A549 (cell line): ENCODE results near the gene JAG2. TPM values are rescaled to one million over a fixed set of nuclear protein-coding genes. Genes with fewer than 3 reads are reported as not detected.

Experiments used
- ATAC-seq, 2 experiments: fragments of 200-7000 bp in 1 of 2; fragments of >200 bp in 1 of 2; cut with Nextera tagmentation in 1 of 2; cut with Tn5 transposase in 1 of 2; 3 replicates each; pipeline versions ENCODE4 v1.8.0 to v1.9.1; 2018 to 2020; ENCODE audit warnings: mild to moderate bottlenecking in 1 of 2, moderate library complexity in 1 of 2
- CTCF ChIA-PET: fragments of 300-600 bp; sonication (Branson Sonifier 250); formaldehyde crosslinking; extraction: SDS; loops from one replicate; lab custom pipeline; 2021; ENCODE audit warnings: antibody characterized with exemption, inconsistent platforms; lab: Yijun Ruan, JAX
- POLR2A ChIA-PET: fragments of 350-600 bp; formaldehyde crosslinking; extraction: SDS; loops from one replicate; lab custom pipeline; 2021; ENCODE audit warnings: antibody characterized with exemption, inconsistent platforms; lab: Yijun Ruan, JAX
- DNase-seq, 2 experiments: peaks; one replicate each; pipeline versions ENCODE4 v3.0.0 to v3.0.0-alpha.2; 2011 to 2016; ENCODE audit warnings: low read depth in 1 of 2, low spot score in 1 of 2
- FAIRE-seq: peaks from 2 replicates; lab custom pipeline; 2011; peaks lifted over from hg19 to GRCh38; lab: Jason Lieb, UNC
- H3K27ac ChIP-seq, 2 experiments: fragments of >200 bp; sonication (Bioruptor Twin); formaldehyde crosslinking; 3 replicates each; pipeline ENCODE4 v1.5.1; 2016 to 2017
- H3K4me1 ChIP-seq: fragments of >200 bp; sonication (Bioruptor Twin); formaldehyde crosslinking; 3 replicates; pipeline ENCODE4 v1.6.1; 2016
- H3K4me2 ChIP-seq: fragments of >200 bp; sonication (Bioruptor Twin); formaldehyde crosslinking; 3 replicates; pipeline ENCODE4 v1.6.1; 2016
- H3K4me3 ChIP-seq: fragments of >200 bp; sonication (Bioruptor Twin); formaldehyde crosslinking; 3 replicates; pipeline ENCODE4 v1.5.1; 2016
- H3K9me3 ChIP-seq: fragments of >200 bp; sonication (Bioruptor Twin); formaldehyde crosslinking; 3 replicates; pipeline ENCODE4 v1.6.1; 2016
- CBX8 ChIP-seq: fragments of 200-600 bp; sonication (generic); IDR thresholded peaks from 2 replicates; pipeline ENCODE4 v1.6.1; 2016
- EHF ChIP-seq: fragments of 250-450 bp; sonication (Bioruptor Pico); IDR thresholded peaks from 2 replicates; pipeline ENCODE4 v1.5.0; 2020; ENCODE audit warnings: mild to moderate bottlenecking
- EHMT2 ChIP-seq: fragments of 200-600 bp; sonication (generic); IDR thresholded peaks from 2 replicates; pipeline ENCODE4 v1.6.1; 2016; ENCODE audit warnings: antibody characterized with exemption, low read depth, mild to moderate bottlenecking, moderate library complexity
- HDAC2 ChIP-seq: fragments of 200-600 bp; sonication (generic); IDR thresholded peaks from 2 replicates; pipeline ENCODE4 v1.6.1; 2016
- HOXB5 ChIP-seq: fragments of 250-450 bp; sonication (Bioruptor Pico); IDR thresholded peaks from 2 replicates; pipeline ENCODE4 v1.5.0; 2020; ENCODE audit warnings: mild to moderate bottlenecking, moderate library complexity
- JUN ChIP-seq, 2 experiments: fragments of >200 bp; sonication (Bioruptor Twin); formaldehyde crosslinking; IDR thresholded peaks; 2 replicates in 1 of 2; 3 replicates in 1 of 2; pipeline ENCODE4 v1.6.1; 2016 to 2017
- KDM1A ChIP-seq: fragments of 200-600 bp; sonication (generic); IDR thresholded peaks from 2 replicates; pipeline ENCODE4 v1.6.1; 2016; ENCODE audit warnings: low read depth, mild to moderate bottlenecking
- KDM5A ChIP-seq: fragments of 200-600 bp; sonication (generic); IDR thresholded peaks from 2 replicates; pipeline ENCODE4 v1.6.1; 2016; ENCODE audit warnings: antibody characterized with exemption, mild to moderate bottlenecking
- NPAS2 ChIP-seq: fragments of 250-450 bp; sonication (Bioruptor Pico); IDR thresholded peaks from 2 replicates; pipeline ENCODE4 v1.8.0; 2022; ENCODE audit warnings: mild to moderate bottlenecking, moderate library complexity, borderline replicate concordance
- POLR2AphosphoS2 ChIP-seq: conservative IDR thresholded peaks from 2 replicates; pipeline ENCODE4 v1.6.1; 2012; ENCODE audit warnings: low read length, improper control_type of control experiment, inconsistent platforms
- RCOR1 ChIP-seq: fragments of 150-350 bp; IDR thresholded peaks from 2 replicates; pipeline ENCODE4 v1.6.1; 2014; ENCODE audit warnings: antibody characterized with exemption, low read length, low read depth
- WGBS: methylation state at CpG from one replicate; pipeline ENCODE4 v1.1.6; 2017; ENCODE audit errors: missing lambda C conversion rate; 5-methylcytosine and 5-hydroxymethylcytosine counted together
- polyA plus RNA-seq, 4 experiments: library from polyadenylated mRNA; depleted of rRNA in 3 of 4; stranded (reverse); fragments of >200 nt; fragmentation: RNase III in 1 of 4; extraction: RNeasy Plus Mini Kit Qiagen cat#74134 plus additional on column Dnase treatment in 1 of 4; gene quantifications; 2 replicates in 3 of 4; 3 replicates in 1 of 4; pipeline ENCODE4 v1.2.3, GENCODE V29; 2011 to 2017
- TF ChIP-seq, protein P1 (sequence below): fragments of >200 bp; sonication (Bioruptor Twin); formaldehyde crosslinking; IDR thresholded peaks from 3 replicates; pipeline ENCODE4 v1.5.1; 2016
- TF ChIP-seq, protein P2 (sequence below): fragments of >200 bp; sonication (Bioruptor Twin); formaldehyde crosslinking; IDR thresholded peaks from 3 replicates; pipeline ENCODE4 v1.6.1; 2016
- TF ChIP-seq, protein P3 (sequence below): fragments of 150-350 bp; IDR thresholded peaks from 2 replicates; pipeline ENCODE4 v1.6.1; 2014; ENCODE audit warnings: low read depth, mild to moderate bottlenecking, low read length
- TF ChIP-seq, protein P4 (sequence below): fragments of >200 bp; sonication (Bioruptor Twin); formaldehyde crosslinking; IDR thresholded peaks from 2 replicates; pipeline ENCODE4 v1.6.1; 2016

Gene JAG2
- polyA plus RNA-seq, 2 of the 4 experiments (the other 2 are of a cell fraction): 5.9 to 20.4 TPM

DNA sequence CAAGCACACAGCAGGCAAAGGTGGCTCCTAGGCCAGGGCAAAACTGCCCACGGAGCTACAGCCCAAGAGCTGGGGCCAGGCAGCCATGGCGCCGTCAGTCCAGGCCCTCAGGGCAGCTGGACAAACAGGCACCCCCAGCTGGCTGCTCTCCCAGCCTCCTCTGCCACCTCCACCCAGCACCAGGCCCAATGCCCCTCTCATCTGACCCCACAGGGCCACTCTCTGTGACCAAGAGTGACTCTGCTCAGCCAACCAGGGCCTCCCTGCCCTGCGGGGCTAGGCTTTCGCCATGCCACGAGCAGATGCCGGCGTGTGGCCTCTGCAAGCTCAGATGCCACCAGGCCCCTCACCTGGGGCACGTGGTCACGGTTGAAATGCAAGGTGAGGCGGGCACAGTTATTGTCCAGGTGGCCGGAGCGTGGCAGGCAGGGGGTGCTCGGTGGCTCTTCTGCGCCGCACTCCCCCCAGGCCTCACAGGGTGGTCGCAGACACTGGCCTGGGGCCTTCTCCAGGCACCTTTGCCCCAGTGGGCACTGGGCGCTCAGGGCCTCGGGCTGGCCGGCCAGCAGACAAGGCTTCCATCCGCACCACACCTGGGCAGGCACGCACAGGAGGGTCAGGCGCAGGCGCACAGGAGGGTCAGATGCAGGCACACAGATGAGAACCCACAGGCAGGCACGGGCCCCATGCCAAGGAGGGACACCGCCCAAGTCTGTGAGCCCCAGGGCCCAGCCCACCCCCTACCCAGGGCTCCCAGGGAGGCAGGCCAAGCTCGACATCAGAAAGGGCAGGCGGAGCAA lies 23.0 kb downstream of the JAG2 start (continued):
- TF ChIP-seq, protein P1, sequence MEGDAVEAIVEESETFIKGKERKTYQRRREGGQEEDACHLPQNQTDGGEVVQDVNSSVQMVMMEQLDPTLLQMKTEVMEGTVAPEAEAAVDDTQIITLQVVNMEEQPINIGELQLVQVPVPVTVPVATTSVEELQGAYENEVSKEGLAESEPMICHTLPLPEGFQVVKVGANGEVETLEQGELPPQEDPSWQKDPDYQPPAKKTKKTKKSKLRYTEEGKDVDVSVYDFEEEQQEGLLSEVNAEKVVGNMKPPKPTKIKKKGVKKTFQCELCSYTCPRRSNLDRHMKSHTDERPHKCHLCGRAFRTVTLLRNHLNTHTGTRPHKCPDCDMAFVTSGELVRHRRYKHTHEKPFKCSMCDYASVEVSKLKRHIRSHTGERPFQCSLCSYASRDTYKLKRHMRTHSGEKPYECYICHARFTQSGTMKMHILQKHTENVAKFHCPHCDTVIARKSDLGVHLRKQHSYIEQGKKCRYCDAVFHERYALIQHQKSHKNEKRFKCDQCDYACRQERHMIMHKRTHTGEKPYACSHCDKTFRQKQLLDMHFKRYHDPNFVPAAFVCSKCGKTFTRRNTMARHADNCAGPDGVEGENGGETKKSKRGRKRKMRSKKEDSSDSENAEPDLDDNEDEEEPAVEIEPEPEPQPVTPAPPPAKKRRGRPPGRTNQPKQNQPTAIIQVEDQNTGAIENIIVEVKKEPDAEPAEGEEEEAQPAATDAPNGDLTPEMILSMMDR: no peak
- TF ChIP-seq POLR2AphosphoS2 (no peak), KDM1A (no peak), RCOR1 (no peak)
- TF ChIP-seq, protein P2, sequence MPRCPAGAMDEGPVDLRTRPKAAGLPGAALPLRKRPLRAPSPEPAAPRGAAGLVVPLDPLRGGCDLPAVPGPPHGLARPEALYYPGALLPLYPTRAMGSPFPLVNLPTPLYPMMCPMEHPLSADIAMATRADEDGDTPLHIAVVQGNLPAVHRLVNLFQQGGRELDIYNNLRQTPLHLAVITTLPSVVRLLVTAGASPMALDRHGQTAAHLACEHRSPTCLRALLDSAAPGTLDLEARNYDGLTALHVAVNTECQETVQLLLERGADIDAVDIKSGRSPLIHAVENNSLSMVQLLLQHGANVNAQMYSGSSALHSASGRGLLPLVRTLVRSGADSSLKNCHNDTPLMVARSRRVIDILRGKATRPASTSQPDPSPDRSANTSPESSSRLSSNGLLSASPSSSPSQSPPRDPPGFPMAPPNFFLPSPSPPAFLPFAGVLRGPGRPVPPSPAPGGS: no peak

DNA sequence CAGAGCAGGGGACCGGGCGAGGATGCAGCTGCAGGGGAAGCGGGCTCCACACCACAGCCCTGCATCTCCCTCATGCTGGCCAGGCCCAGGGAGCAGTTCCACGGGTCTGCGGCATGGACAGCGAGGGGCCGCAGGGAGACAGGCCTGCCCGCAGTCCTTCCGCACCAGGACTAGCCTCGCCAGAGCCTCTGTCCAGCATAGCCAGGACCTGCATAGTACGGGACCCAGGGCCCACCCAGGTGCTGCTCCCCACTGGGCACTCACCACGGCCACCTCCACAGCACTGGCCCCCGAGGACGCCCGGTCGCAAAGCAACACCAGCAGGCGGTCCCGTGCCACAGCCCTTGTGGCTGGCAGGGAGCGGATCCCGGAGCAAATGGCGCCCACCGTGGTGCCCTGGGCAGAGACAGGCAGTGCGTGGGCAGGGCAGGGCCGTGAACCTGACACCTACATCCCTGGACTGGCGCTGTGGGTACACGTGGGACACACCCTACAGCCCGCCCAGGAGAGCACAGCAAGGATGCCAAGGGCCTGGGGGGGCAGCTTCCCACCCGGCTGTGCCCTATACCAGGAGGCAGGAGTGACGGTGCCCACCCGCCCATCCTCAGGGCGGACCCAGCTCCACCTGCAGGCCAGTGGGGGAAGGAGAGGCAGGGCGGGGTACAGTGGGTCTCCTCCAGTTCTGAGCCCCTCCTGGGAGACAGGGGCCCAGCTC lies 23.8 kb downstream of the JAG2 start:
- no peak for FAIRE-seq
- TF ChIP-seq HDAC2: no peak
- no peak for TF ChIP-seq NPAS2 (CRISPR knock-in tag)
- TF ChIP-seq HOXB5 (CRISPR knock-in tag): no peak
- TF ChIP-seq, protein P3, sequence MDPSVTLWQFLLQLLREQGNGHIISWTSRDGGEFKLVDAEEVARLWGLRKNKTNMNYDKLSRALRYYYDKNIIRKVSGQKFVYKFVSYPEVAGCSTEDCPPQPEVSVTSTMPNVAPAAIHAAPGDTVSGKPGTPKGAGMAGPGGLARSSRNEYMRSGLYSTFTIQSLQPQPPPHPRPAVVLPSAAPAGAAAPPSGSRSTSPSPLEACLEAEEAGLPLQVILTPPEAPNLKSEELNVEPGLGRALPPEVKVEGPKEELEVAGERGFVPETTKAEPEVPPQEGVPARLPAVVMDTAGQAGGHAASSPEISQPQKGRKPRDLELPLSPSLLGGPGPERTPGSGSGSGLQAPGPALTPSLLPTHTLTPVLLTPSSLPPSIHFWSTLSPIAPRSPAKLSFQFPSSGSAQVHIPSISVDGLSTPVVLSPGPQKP: no peak
- TF ChIP-seq, protein P4, sequence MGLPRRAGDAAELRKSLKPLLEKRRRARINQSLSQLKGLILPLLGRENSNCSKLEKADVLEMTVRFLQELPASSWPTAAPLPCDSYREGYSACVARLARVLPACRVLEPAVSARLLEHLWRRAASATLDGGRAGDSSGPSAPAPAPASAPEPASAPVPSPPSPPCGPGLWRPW: no peak
- Histone ChIP-seq H3K4me2 (no peak overlapping the region), H3K4me1 (no peaks in the 10 kb centered on the region), H3K9me3 (peaks cover 12% of the 10 kb centered on the region; the same call in 2 of the 3 replicates), H3K27ac (no peak overlapping the region), H3K4me3 (no peak overlapping the region)
- POLR2A ChIA-PET: no interaction called here
- 95% methylated on average over 20 of the region's 32 CpGs for WGBS
- ATAC-seq: peak; percentile 16 to 40; a peak in 5 of 6 replicates
- DNase-seq: no peak
- CTCF ChIA-PET: interaction anchor here (0.9 to 1.5 kb wide), 4 partner anchors 20 to 58 kb away, joined by 3 to 5 read pairs (median 3); no protein-coding TSS in a partner anchor

DNA sequence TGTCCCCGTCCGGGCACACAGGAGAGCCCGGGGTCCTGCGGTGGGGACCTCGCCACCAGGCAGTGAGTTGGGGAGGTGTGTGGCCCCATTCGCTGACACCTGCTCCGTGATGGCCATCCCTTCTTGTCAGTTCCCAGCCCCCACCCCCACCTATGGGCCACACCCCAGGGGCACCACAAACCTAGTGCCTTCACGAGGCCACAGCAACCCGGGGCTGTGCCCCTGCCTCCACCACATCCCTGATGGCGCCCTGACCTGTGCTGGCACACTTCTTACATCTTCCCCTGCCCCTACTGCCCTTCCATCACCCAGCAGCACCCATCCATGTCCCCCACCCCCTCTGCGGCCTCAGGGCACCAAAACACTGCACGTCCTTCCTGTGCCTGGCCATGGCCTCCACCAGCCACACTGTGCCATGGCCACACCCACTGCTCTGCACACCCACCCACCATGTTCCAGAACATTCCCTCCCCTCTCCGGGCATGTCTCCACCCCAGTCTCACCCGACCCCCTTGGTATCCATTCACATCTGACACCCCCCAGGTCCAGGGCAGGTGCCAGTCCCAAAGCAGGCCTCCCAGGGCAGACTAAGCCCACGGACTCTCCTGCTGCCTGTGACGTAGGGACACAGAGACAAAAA lies 24.4 kb downstream of the JAG2 start:
- Histone ChIP-seq H3K27ac (no peak overlapping the region), H3K4me3 (no peak overlapping the region), H3K9me3 (peaks cover 18% of the 10 kb centered on the region), H3K4me1 (no peaks in the 10 kb centered on the region), H3K4me2 (no peak overlapping the region)
- DNase-seq: no peak
- ChIA-PET CTCF (no interaction called here), POLR2A (no interaction called here)
- 95% methylated on average over 13 of the region's 16 CpGs for WGBS
- no peak for TF ChIP-seq HOXB5 (CRISPR knock-in tag)
- TF ChIP-seq EHF: no peak
- no peak for TF ChIP-seq CBX8
- TF ChIP-seq EHMT2: no peak
- no peak for TF ChIP-seq KDM5A
- TF ChIP-seq JUN (IDR thresholded peaks at IDR 0.05): no peak
- FAIRE-seq: no peak
- no peak for ATAC-seq
